Esophagus muscularis mucosa (tissue), 4 donors: ENCODE results near the gene MID1. TPM values are rescaled to one million over a fixed set of nuclear protein-coding genes. Genes with fewer than 3 reads are reported as not detected.

Experiments used
- DNase-seq: peaks from one replicate; pipeline ENCODE4 v3.0.0-alpha.2; 2017; ENCODE audit errors: extremely low spot score
- H3K27ac ChIP-seq, 4 donors: fragments of 200-600 bp; sonication (generic); replicated peaks in 1 of 4; 1 replicate in 3 of 4; 2 replicates in 1 of 4; pipeline ENCODE4 v1.5.1; 2016 to 2019; ENCODE audit warnings: mild to moderate bottlenecking in 1 of 4
- H3K27me3 ChIP-seq, 4 donors: fragments of 200-600 bp; sonication (generic); one replicate each; pipeline versions ENCODE4 v1.5.1 to v1.6.0; 2016 to 2019
- H3K36me3 ChIP-seq, 4 donors: fragments of 200-600 bp; sonication (generic); one replicate each; pipeline ENCODE4 v1.5.1; 2016 to 2019
- H3K4me1 ChIP-seq, 4 donors: fragments of 200-600 bp; sonication (generic); one replicate each; pipeline ENCODE4 v1.5.1; 2016 to 2019
- H3K4me3 ChIP-seq, 4 donors: fragments of 200-600 bp; sonication (generic); 1 replicate in 2 of 4; 2 replicates in 2 of 4; pipeline ENCODE4 v1.5.1; 2016 to 2019; ENCODE audit warnings: mild to moderate bottlenecking in 4 of 4, moderate library complexity in 1 of 4
- H3K9me3 ChIP-seq, 4 donors: fragments of 200-600 bp; sonication (generic); 1 replicate in 3 of 4; 2 replicates in 1 of 4; pipeline ENCODE4 v1.5.1; 2016 to 2019
- CTCF ChIP-seq, 3 experiments: fragments of 200-600 bp in 2 of 3; fragments of 450-650 bp in 1 of 3; sonication (generic) in 2 of 3; IDR thresholded peaks; one replicate each; pipeline ENCODE4 v1.5.1; 2017 to 2019; ENCODE audit warnings: antibody characterized with exemption in 3 of 3, mild to moderate bottlenecking in 2 of 3, moderate library complexity in 1 of 3
- EP300 ChIP-seq: sonication (generic); formaldehyde crosslinking; IDR thresholded peaks from one replicate; pipeline ENCODE4 v1.6.1; 2017; ENCODE audit warnings: antibody characterized with exemption
- POLR2A ChIP-seq: fragments of 450-650 bp; IDR thresholded peaks from one replicate; pipeline ENCODE4 v1.6.1; 2017; ENCODE audit warnings: antibody characterized with exemption, moderate library complexity, mild to moderate bottlenecking, low read depth
- POLR2AphosphoS5 ChIP-seq, 2 donors: sonication (generic); formaldehyde crosslinking; IDR thresholded peaks; one replicate each; pipeline ENCODE4 v1.6.1; 2017; ENCODE audit warnings: antibody characterized with exemption in 2 of 2
- WGBS: methylation state at CpG from one replicate; pipeline ENCODE4 v1.1.5; 2018; 5-methylcytosine and 5-hydroxymethylcytosine counted together
- intact Hi-C: fragments of 100-400 bp; cut with DNase I; formaldehyde crosslinking; loops from one replicate; pipeline ENCODE4 v1.15.1; 2023
- total RNA-seq, 4 donors: library from RNA; depleted of rRNA; stranded (reverse); fragments of >200 nt; gene quantifications; one replicate each; pipeline versions ENCODE4 v1.1.0 to v1.2.1, GENCODE V29; 2016

Gene MID1
- total RNA-seq, 4 donors from 2014 or later = 11.2 to 22.0 (median 16.2) TPM

- TF ChIP-seq CTCF (IDR thresholded peaks at IDR 0.05) (no peak), EP300 (no peak), POLR2A (no peak), POLR2AphosphoS5 (IDR thresholded peaks at IDR 0.05) (no peak)
- H3K36me3 ChIP-seq = no peaks in the 10 kb centered on the region
- no peak for DNase-seq
- H3K9me3 ChIP-seq = no peaks in the 10 kb centered on the region
- H3K4me3 ChIP-seq = no peak overlapping the region
- H3K4me1 ChIP-seq = no peaks in the 10 kb centered on the region
- H3K27me3 ChIP-seq = no peaks in the 10 kb centered on the region
- WGBS = 67% methylated on average over 1 of the region's 1 CpG
- H3K27ac ChIP-seq = no peak overlapping the region
- intact Hi-C loops = no loop called here
These were observed 178.9 kb downstream of the MID1 start for GRCh38 chrX:10441464-10441863.

DNA sequence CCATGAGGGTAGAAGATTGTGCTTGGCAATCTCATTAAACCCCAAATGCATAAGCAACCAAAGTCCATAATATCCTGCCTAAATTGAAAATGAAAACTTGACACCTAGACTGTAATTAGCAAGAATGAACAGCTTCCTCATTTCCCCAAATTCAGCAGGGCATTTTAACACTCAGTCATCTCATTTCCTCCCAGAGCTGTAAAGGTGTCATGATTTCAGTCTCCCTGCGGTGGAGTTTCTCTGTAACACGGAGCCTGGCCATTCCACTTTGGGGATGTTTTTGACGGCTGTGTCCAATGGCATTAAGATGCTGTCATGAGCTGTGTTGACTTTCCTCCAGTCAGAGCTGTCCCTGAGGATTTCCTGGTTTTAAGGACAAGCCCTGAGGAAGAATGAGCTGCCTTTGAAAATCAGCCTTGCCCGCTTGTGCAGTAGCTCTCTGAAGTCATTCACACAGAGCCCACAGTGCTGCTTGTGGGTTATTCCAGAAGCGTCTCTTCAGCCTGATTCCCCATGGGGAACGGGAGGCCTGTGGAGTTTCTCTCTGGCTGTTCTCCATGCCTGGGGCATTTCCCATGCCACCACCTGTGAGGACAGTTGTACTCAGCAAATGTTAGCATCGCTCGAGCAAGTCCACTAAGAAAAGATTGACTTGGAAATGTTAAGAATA, 187.0 kb downstream of the MID1 start:
- WGBS = 75% methylated on average over 8 of the region's 8 CpGs
- no peaks in the 10 kb centered on the region for H3K27me3 ChIP-seq
- no peak for TF ChIP-seq POLR2AphosphoS5 (IDR thresholded peaks at IDR 0.05)
- TF ChIP-seq CTCF (IDR thresholded peaks at IDR 0.05) = no peak
- TF ChIP-seq POLR2A = no peak
- no peak for TF ChIP-seq EP300
- no peaks in the 10 kb centered on the region for H3K36me3 ChIP-seq
- H3K4me1 ChIP-seq = no peaks in the 10 kb centered on the region
- H3K9me3 ChIP-seq = peaks cover 0 to 5% (median 0%) of the 10 kb centered on the region in 4 donors
- H3K4me3 ChIP-seq = no peak overlapping the region
- no peak for DNase-seq
- H3K27ac ChIP-seq = no peak overlapping the region
- intact Hi-C loops = no loop called here

DNA sequence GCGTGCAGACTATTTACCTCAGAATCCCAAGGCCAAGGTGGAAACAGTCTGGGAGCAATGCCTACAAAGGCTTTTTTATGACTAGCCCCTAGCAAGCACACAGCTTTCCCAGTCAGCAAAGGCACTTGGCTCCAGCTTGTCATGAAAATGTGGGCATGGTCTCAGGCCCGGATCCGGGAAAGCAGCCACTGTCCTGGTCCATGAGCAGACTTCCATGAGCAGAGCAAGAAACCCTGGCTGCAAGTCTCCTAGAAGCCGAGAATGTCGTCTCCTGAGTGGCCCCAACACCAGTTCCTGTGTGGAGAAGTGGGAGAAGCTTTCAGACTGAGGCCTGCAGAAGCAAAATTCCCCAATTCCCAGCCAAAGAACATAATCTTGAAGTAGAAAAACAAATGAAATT, 190.5 kb downstream of the MID1 start:
- H3K27ac ChIP-seq = no peak overlapping the region
- H3K4me1 ChIP-seq = no peaks in the 10 kb centered on the region
- DNase-seq = no peak
- no peak for TF ChIP-seq POLR2AphosphoS5 (IDR thresholded peaks at IDR 0.05)
- no peak for TF ChIP-seq CTCF (IDR thresholded peaks at IDR 0.05)
- TF ChIP-seq EP300 = no peak
- TF ChIP-seq POLR2A = no peak
- WGBS = 62% methylated on average over 3 of the region's 5 CpGs
- H3K4me3 ChIP-seq = no peak overlapping the region
- intact Hi-C loops = no loop called here
- H3K27me3 ChIP-seq = no peaks in the 10 kb centered on the region
- peaks cover 0 to 3% (median 0%) of the 10 kb centered on the region in 4 donors for H3K9me3 ChIP-seq
- H3K36me3 ChIP-seq = no peaks in the 10 kb centered on the region

- TF ChIP-seq POLR2A (no peak), EP300 (no peak), CTCF (IDR thresholded peaks at IDR 0.05) (no peak), POLR2AphosphoS5 (IDR thresholded peaks at IDR 0.05) (no peak)
- no peaks in the 10 kb centered on the region for H3K27me3 ChIP-seq
These were observed 193.1 kb downstream of the MID1 start for GRCh38 chrX:10427249-10427648.

DNA sequence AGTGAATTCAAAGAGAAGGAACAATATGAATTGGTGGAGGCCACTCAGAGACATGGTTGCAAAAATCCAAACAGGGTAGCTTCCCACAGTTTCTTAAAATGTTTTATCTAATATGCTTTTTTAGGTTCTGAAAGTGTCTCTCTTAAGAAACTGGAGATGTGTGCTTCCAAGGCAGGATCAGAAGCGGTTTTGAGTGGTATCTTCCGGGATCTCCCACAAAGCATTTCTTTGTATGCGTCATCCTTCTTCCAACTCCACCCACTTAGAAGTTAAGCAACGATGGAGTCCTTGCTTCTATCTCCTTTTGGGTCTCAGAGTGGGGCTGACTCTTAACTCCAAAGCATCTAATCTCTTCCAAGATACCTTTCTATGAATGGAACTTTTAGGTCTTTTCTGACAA, 196.7 kb downstream of the MID1 start:
- no peak for DNase-seq
- H3K27ac ChIP-seq = no peak overlapping the region
- no peak for TF ChIP-seq POLR2A
- TF ChIP-seq POLR2AphosphoS5 (IDR thresholded peaks at IDR 0.05) = no peak
- TF ChIP-seq EP300 = no peak
- no peak for TF ChIP-seq CTCF (IDR thresholded peaks at IDR 0.05)
- no peaks in the 10 kb centered on the region for H3K9me3 ChIP-seq
- no peaks in the 10 kb centered on the region for H3K36me3 ChIP-seq
- no peaks in the 10 kb centered on the region for H3K4me1 ChIP-seq
- H3K4me3 ChIP-seq = no peak overlapping the region
- intact Hi-C loops = no loop called here
- no peaks in the 10 kb centered on the region for H3K27me3 ChIP-seq
- 80% methylated on average over 4 of the region's 4 CpGs for WGBS

More at GRCh38 chrX:10427249-10427648, 193.1 kb downstream of the MID1 start:
- H3K9me3 ChIP-seq = no peaks in the 10 kb centered on the region
- no peak overlapping the region for H3K27ac ChIP-seq
- intact Hi-C loops = no loop called here
- H3K36me3 ChIP-seq = no peaks in the 10 kb centered on the region
- no peak for DNase-seq
- H3K4me3 ChIP-seq = no peak overlapping the region
- no peaks in the 10 kb centered on the region for H3K4me1 ChIP-seq
